ENCODE data around the gene RBCK1. TPM values are rescaled to one million over a fixed set of nuclear protein-coding genes. Genes with fewer than 3 reads are reported as not detected.

The RBCK1 gene
- total and polyA plus RNA-seq, 2 donors (not counting 3 experiments of a cell fraction or from before 2014, with no cell fraction given) = 80.4 to 82.7 TPM

DNA sequence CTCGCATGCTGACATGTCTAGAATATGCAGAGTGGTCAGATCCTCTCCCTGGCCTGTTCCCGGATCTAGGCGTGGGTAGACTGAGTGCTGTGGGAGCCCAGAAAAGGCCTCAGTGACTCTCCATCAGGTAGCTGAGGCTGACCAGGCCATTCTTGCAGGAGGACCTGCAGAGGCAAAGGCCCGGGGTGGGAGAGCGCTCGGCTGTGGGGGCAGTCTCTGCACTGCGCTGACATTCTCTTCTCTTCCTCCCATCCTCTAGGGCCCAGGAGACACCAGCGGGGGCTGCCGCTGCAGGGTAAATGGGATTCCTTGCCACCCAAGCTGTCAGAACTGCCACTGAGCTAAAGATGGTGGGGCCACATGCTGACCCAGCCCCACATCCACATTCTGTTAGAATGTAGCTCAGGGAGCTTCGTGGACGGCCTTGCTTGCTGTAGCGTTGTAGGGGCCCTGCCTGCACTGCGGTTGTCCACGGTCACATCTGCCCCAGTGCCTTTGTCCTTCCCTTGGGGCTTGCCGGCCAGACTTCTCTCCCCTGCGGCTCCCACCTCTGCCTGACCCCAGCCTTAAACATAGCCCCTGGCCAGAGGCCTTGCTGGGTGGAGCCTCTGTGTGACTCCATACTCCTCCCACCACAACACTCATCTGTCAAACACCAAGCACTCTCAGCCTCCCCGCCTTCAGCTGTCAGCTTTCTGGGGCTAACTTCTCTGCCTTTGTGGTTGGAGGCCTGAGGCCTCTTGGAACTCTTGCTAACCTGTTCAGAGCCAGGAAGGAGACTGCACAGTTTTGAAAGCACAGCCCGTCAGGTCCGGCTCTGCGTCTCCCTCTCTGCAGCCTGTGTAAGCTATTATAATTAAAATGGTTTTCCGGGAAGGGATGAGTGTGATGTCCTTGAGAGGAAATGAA is 22.2 kb downstream of the RBCK1 start:
- FAIRE-seq = no peak
- Histone ChIP-seq H3K9me1 (replicated peaks; ENCODE audit: control insufficient read depth, extremely low read depth, insufficient read depth, low read length) (no peaks in the 10 kb centered on the region), H4K20me1 (replicated peaks; ENCODE audit: control insufficient read depth, extremely low read depth, insufficient read depth, low read length) (no peaks in the 10 kb centered on the region), H2AFZ (ENCODE audit: low read depth, low read length) (no peak overlapping the region), H3K9ac (replicated peaks; ENCODE audit: extremely low read depth, insufficient read depth, low read length) (no peak overlapping the region), H3K4me2 (ENCODE audit: insufficient read depth, low read length) (no peak overlapping the region), H3K4me1 (ENCODE audit: control insufficient read depth, extremely low read depth, insufficient read depth, low read length) (no peaks in the 10 kb centered on the region), H3K79me2 (ENCODE audit: control insufficient read depth, insufficient read depth, low read length) (no peaks in the 10 kb centered on the region), H3K9me3 (replicated peaks; ENCODE audit: control insufficient read depth, insufficient read depth, low read length) (no peaks in the 10 kb centered on the region), H3K27ac (ENCODE audit: insufficient read depth, low read depth, low read length) (no peak overlapping the region), H3K27me3 (ENCODE audit: control insufficient read depth in 2 of 2, insufficient read depth in 2 of 2, low read length in 2 of 2) (no peaks in the 10 kb centered on the region), H3K36me3 (ENCODE audit: control insufficient read depth in 2 of 2, extremely low read depth in 1 of 2, insufficient read depth in 2 of 2, low read length in 2 of 2) (peaks cover 0 to 25% of the 10 kb centered on the region in 2 experiments), H3K4me3 (replicated peaks in 1 of 3; ENCODE audit: insufficient read depth in 1 of 3, low read depth in 1 of 3, low read length in 3 of 3) (no peak overlapping the region)
- TF ChIP-seq, protein P1, sequence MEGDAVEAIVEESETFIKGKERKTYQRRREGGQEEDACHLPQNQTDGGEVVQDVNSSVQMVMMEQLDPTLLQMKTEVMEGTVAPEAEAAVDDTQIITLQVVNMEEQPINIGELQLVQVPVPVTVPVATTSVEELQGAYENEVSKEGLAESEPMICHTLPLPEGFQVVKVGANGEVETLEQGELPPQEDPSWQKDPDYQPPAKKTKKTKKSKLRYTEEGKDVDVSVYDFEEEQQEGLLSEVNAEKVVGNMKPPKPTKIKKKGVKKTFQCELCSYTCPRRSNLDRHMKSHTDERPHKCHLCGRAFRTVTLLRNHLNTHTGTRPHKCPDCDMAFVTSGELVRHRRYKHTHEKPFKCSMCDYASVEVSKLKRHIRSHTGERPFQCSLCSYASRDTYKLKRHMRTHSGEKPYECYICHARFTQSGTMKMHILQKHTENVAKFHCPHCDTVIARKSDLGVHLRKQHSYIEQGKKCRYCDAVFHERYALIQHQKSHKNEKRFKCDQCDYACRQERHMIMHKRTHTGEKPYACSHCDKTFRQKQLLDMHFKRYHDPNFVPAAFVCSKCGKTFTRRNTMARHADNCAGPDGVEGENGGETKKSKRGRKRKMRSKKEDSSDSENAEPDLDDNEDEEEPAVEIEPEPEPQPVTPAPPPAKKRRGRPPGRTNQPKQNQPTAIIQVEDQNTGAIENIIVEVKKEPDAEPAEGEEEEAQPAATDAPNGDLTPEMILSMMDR (IDR thresholded peaks at IDR 0.05; ENCODE audit: extremely low read depth in 1 of 2, insufficient read depth in 1 of 2, low read depth in 1 of 2, low read length in 2 of 2) = no peak
- TF ChIP-seq POLR2A (IDR thresholded peaks at IDR 0.05; ENCODE audit: low read depth, low read length) (no peak), EZH2 (IDR thresholded peaks at IDR 0.05; ENCODE audit: borderline replicate concordance, low read depth, low read length, severe bottlenecking) (no peak), MYC (IDR thresholded peaks at IDR 0.05; ENCODE audit: low read depth, low read length) (no peak), JUN (IDR thresholded peaks at IDR 0.05; ENCODE audit: borderline replicate concordance, insufficient read depth, insufficient read length, low read depth) (no peak), FOS (IDR thresholded peaks at IDR 0.05; ENCODE audit: borderline replicate concordance, insufficient read depth, low read length) (no peak), GATA2 (IDR thresholded peaks at IDR 0.05; ENCODE audit: insufficient read depth, insufficient read length, low read depth, low read length) (no peak), POLR2AphosphoS5 (IDR thresholded peaks at IDR 0.05; ENCODE audit: insufficient read depth, low read depth, low read length) (no peak)
- TF ChIP-seq, protein P2, sequence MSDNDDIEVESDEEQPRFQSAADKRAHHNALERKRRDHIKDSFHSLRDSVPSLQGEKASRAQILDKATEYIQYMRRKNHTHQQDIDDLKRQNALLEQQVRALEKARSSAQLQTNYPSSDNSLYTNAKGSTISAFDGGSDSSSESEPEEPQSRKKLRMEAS (IDR thresholded peaks at IDR 0.05; ENCODE audit: insufficient read depth, insufficient read length) = no peak
- no peak for DNase-seq (ENCODE audit: low read depth, low spot score)
- ChIA-PET CTCF (interaction anchor here (1.1 to 5.3 kb wide), 7 partner anchors 31 to 83 kb away, joined by 3 to 120 read pairs (median 4); partner anchors contain the start of gene NRSN2), POLR2A (no interaction called here)
- TSS peak; percentile 44 for BruUV-seq (replicated peaks)
- dilution Hi-C loops (cut with MboI; ENCODE audit: extremely low pct_ligation_motif_present, low sequenced_read_pairs) = no loop called here
- intact Hi-C loops (cut with micrococcal nuclease) = loop anchor here (2.0 kb wide), 1 partner anchor 68 kb away; no protein-coding TSS in a partner anchor

Data from endothelial cell of umbilical vein (primary cell).